ENCODE data around the gene DNAI2. TPM values are rescaled to one million over a fixed set of nuclear protein-coding genes. Genes with fewer than 3 reads are reported as not detected.

The DNAI2 gene
- total RNA-seq, 1 experiment from 2014 or later: not detected

- H3K9ac ChIP-seq (ENCODE audit: low read length): no peak overlapping the region
- no peak overlapping the region for H3K4me2 ChIP-seq (ENCODE audit: low read length)
- ATAC-seq: no peak
- H2AFZ ChIP-seq (ENCODE audit: low read depth, low read length, poor library complexity, severe bottlenecking): no peak overlapping the region
- H3K27me3 ChIP-seq (ENCODE audit: insufficient read depth, low read length): no peaks in the 10 kb centered on the region
- POLR2A ChIA-PET: interaction anchor here (0.6 to 1.0 kb wide), 2 partner anchors 9 to 36 kb away, joined by 3 read pairs; no protein-coding TSS in a partner anchor
- intact Hi-C loops (cut with micrococcal nuclease): no loop called here
- CTCF ChIA-PET: no interaction called here
- RAD21 ChIA-PET (ENCODE audit: low non-redundant PET in 1 of 2, low total read pairs in 2 of 2, uncharacterized antibody in 2 of 2, unreplicated experiment in 2 of 2): no interaction called here
- H3K4me3 ChIP-seq (replicated peaks in 1 of 2; ENCODE audit: low read depth in 1 of 2, low read length in 2 of 2): no peak overlapping the region
- H3K9me2 ChIP-seq (ENCODE audit: insufficient read depth): no peaks in the 10 kb centered on the region
- no peaks in the 10 kb centered on the region for H3K9me3 ChIP-seq (ENCODE audit: control insufficient read depth in 1 of 2, insufficient read depth in 1 of 2, low read depth in 1 of 2, low read length in 2 of 2)
- H3K36me3 ChIP-seq (ENCODE audit: control insufficient read depth in 1 of 2, insufficient read depth in 2 of 2, low read length in 2 of 2): no peaks in the 10 kb centered on the region
- no peak for TF ChIP-seq TCF7L2 (IDR thresholded peaks at IDR 0.05; ENCODE audit: borderline replicate concordance, extremely low read depth, insufficient read depth, insufficient read length)
- no peaks in the 10 kb centered on the region for H4K20me1 ChIP-seq (ENCODE audit: insufficient read depth)
- no TSS peak for BruUV-seq (replicated peaks)
- no peaks in the 10 kb centered on the region for H3K4me1 ChIP-seq (ENCODE audit: control insufficient read depth in 1 of 2, insufficient read depth in 2 of 2, low read length in 2 of 2)
- no peak for DNase-seq (ENCODE audit: low read depth, low spot score)
- H3K27ac ChIP-seq (ENCODE audit: low read depth, low read length): no peak overlapping the region
- no peaks in the 10 kb centered on the region for H3K79me2 ChIP-seq (ENCODE audit: insufficient read depth, low read length)
Observed at GRCh38 chr17:74245871-74246270, 28.2 kb upstream of the DNAI2 start.

GRCh38 chr17:74249590-74250270, 24.3 kb upstream of the DNAI2 start:
- POLR2A ChIA-PET: no interaction called here
- no peaks in the 10 kb centered on the region for H3K27me3 ChIP-seq (ENCODE audit: insufficient read depth, low read length)
- TF ChIP-seq EZH2 (IDR thresholded peaks at IDR 0.05) (no peak), RAD21 (IDR thresholded peaks at IDR 0.05; ENCODE audit: low read depth) (no peak), POLR2AphosphoS5 (IDR thresholded peaks at IDR 0.05; ENCODE audit: low read depth, low read length) (no peak), EGR1 (IDR thresholded peaks at IDR 0.05; ENCODE audit: low read depth) (no peak), ATF3 (IDR thresholded peaks at IDR 0.05) (no peak), JUND (IDR thresholded peaks at IDR 0.05) (no peak), REST (IDR thresholded peaks at IDR 0.05; ENCODE audit: low read depth) (no peak), ZBTB33 (IDR thresholded peaks at IDR 0.05; ENCODE audit: extremely low read depth, insufficient replicate concordance, low read length) (no peak), POLR2A (IDR thresholded peaks at IDR 0.05; ENCODE audit: borderline replicate concordance, extremely low read depth, insufficient read depth, insufficient read length) (no peak), ZNF274 (IDR thresholded peaks at IDR 0.05; ENCODE audit: low read depth, low read length) (no peak), ZFX (IDR thresholded peaks at IDR 0.05) (no peak), MAX (IDR thresholded peaks at IDR 0.05) (no peak), YY1 (IDR thresholded peaks at IDR 0.05; ENCODE audit: extremely low read depth, insufficient replicate concordance, low read depth, low read length) (no peak), FOSL1 (IDR thresholded peaks at IDR 0.05; ENCODE audit: low read depth) (no peak)

More at GRCh38 chr17:74249590-74250270, 24.3 kb upstream of the DNAI2 start:
- ATAC-seq (no peak), DNase-seq (ENCODE audit: low read depth, low spot score) (no peak)
- Histone ChIP-seq H2AFZ (ENCODE audit: low read depth, low read length, poor library complexity, severe bottlenecking) (no peak overlapping the region), H3K36me3 (ENCODE audit: control insufficient read depth in 1 of 2, insufficient read depth in 2 of 2, low read length in 2 of 2) (no peaks in the 10 kb centered on the region; a peak in 2 of 4 replicates), H3K27ac (ENCODE audit: low read depth, low read length) (no peak overlapping the region), H4K20me1 (ENCODE audit: insufficient read depth) (no peaks in the 10 kb centered on the region), H3K4me3 (replicated peaks in 1 of 2; ENCODE audit: low read depth in 1 of 2, low read length in 2 of 2) (no peak overlapping the region), H3K9me2 (ENCODE audit: insufficient read depth) (no peaks in the 10 kb centered on the region), H3K9ac (ENCODE audit: low read length) (no peak overlapping the region), H3K4me2 (ENCODE audit: low read length) (no peak overlapping the region), H3K4me1 (ENCODE audit: control insufficient read depth in 1 of 2, insufficient read depth in 2 of 2, low read length in 2 of 2) (no peaks in the 10 kb centered on the region), H3K79me2 (ENCODE audit: insufficient read depth, low read length) (no peaks in the 10 kb centered on the region), H3K9me3 (ENCODE audit: control insufficient read depth in 1 of 2, insufficient read depth in 1 of 2, low read depth in 1 of 2, low read length in 2 of 2) (no peaks in the 10 kb centered on the region)
- intact Hi-C loops (cut with micrococcal nuclease): no loop called here
- no TSS peak for BruUV-seq (replicated peaks)
- ChIA-PET CTCF (no interaction called here), RAD21 (ENCODE audit: low non-redundant PET in 1 of 2, low total read pairs in 2 of 2, uncharacterized antibody in 2 of 2, unreplicated experiment in 2 of 2) (no interaction called here)

Data from HCT116 (cell line).